ENCODE results near the gene PCDHGB7. TPM values are rescaled to one million over a fixed set of nuclear protein-coding genes. Genes with fewer than 3 reads are reported as not detected.
"Not testable (repeated sequence)": the region's sequence is repeated elsewhere in the genome, so short reads cannot be mapped to it uniquely, and the experiment has no call there.

PCDHGB7 gene
- total RNA-seq, result 10 to 100 TPM in 3 of 4 donors, 1 to 10 TPM in 1; 7.1 to 27.6 (median 18.1) TPM

DNA sequence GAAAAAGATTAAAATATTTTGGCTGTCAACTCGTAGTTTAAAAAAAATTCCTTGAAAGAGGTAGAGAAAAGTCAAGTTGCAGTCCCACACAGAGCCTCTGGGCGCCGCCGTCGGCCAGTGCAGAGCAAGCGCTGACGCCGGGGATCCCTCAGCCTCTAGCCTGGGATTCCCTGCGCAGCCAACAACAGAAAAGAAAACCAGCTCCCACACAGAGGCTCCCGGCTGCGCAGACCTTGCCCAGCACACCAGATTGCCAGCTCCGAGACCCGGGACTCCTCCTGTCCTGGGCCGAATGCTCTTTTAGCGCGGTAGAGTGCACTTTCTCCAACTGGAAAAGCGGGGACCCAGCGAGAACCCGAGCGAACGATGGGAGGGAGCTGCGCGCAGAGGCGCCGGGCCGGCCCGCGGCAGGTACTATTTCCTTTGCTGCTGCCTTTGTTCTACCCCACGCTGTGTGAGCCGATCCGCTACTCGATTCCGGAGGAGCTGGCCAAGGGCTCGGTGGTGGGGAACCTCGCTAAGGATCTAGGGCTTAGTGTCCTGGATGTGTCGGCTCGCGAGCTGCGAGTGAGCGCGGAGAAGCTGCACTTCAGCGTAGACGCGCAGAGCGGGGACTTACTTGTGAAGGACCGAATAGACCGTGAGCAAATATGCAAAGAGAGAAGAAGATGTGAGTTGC, at the start of gene PCDHGB7:
Gene PCDHGB7 (plus strand): TSS at position 184 of the 679 bp plus-strand sequence. CDS start 183 bp downstream, at position 367.
- TF ChIP-seq, protein P1, sequence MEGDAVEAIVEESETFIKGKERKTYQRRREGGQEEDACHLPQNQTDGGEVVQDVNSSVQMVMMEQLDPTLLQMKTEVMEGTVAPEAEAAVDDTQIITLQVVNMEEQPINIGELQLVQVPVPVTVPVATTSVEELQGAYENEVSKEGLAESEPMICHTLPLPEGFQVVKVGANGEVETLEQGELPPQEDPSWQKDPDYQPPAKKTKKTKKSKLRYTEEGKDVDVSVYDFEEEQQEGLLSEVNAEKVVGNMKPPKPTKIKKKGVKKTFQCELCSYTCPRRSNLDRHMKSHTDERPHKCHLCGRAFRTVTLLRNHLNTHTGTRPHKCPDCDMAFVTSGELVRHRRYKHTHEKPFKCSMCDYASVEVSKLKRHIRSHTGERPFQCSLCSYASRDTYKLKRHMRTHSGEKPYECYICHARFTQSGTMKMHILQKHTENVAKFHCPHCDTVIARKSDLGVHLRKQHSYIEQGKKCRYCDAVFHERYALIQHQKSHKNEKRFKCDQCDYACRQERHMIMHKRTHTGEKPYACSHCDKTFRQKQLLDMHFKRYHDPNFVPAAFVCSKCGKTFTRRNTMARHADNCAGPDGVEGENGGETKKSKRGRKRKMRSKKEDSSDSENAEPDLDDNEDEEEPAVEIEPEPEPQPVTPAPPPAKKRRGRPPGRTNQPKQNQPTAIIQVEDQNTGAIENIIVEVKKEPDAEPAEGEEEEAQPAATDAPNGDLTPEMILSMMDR (IDR thresholded peaks at IDR 0.05), result peak; percentile 30 to 59 (median 44)
- H3K36me3 ChIP-seq; H3K4me1 ChIP-seq; H3K27me3 ChIP-seq; intact Hi-C loops (cut with DNase I; ENCODE audit: low total_unique reads): not testable (repeated sequence)
- DNase-seq, result peak; percentile 54 to 61
- Histone ChIP-seq H3K4me3 (peak within 1 kb of the TSS; percentile 2 to 32), H3K9me3 (peaks cover 6 to 97% of the 10 kb centered on the region in 2 donors), H3K27ac (peak within 1 kb of the TSS in 1 of 2 donors; percentile 44)

DNA sequence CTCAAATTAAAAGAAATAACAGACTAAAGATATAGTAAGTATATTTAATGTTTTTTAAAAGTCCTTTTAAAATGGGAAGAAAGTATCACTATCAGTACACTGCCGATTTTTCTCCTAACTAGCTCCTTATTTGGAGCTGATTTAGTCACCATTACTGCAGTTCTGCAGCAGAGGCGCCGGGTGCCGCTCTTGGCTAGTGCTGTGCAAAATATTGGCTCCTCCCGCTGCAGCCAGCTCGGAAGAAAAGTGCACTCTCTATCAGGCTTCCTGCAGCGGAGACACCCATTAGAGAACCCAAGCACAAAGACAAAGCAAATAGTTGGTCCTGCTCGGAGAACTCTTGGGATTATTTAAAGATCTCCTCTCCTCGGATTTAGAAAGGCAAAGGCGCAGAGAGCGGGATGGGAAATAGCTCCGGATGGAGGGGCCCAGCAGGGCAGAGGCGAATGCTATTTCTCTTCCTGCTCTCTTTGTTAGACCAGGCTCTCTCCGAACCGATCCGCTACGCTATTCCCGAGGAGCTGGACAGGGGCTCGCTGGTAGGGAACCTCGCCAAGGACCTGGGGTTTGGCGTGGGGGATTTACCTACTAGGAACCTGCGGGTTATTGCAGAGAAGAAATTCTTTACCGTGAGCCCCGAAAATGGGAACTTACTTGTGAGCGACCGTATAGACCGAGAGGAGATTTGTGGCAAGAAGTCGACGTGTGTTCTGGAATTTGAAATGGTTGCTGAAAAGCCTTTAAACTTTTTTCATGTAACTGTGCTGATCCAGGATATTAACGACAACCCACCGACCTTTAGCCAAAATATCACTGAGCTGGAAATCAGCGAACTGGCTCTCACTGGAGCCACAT, 47.3 kb upstream of the PCDHGB7 start, which contains the start of gene PCDHGB3:
Gene PCDHGB3 (plus strand): TSS at position 249 of the 855 bp plus-strand sequence. CDS start 153 bp downstream, at position 402.
- no peaks in the 10 kb centered on the region for H3K4me1 ChIP-seq
- H3K27ac ChIP-seq, result no peak within 1 kb of the TSS
- intact Hi-C loops (cut with DNase I; ENCODE audit: low total_unique reads), result no loop called here
- no peaks in the 10 kb centered on the region for H3K27me3 ChIP-seq
- peaks cover 5 to 95% of the 10 kb centered on the region in 2 donors for H3K9me3 ChIP-seq
- no peaks in the 10 kb centered on the region for H3K36me3 ChIP-seq
- no peak for TF ChIP-seq POLR2A (IDR thresholded peaks at IDR 0.05)
- TF ChIP-seq, protein P1 (IDR thresholded peaks at IDR 0.05), result no peak
- no peak within 1 kb of the TSS for H3K4me3 ChIP-seq
- DNase-seq, result no peak

DNA sequence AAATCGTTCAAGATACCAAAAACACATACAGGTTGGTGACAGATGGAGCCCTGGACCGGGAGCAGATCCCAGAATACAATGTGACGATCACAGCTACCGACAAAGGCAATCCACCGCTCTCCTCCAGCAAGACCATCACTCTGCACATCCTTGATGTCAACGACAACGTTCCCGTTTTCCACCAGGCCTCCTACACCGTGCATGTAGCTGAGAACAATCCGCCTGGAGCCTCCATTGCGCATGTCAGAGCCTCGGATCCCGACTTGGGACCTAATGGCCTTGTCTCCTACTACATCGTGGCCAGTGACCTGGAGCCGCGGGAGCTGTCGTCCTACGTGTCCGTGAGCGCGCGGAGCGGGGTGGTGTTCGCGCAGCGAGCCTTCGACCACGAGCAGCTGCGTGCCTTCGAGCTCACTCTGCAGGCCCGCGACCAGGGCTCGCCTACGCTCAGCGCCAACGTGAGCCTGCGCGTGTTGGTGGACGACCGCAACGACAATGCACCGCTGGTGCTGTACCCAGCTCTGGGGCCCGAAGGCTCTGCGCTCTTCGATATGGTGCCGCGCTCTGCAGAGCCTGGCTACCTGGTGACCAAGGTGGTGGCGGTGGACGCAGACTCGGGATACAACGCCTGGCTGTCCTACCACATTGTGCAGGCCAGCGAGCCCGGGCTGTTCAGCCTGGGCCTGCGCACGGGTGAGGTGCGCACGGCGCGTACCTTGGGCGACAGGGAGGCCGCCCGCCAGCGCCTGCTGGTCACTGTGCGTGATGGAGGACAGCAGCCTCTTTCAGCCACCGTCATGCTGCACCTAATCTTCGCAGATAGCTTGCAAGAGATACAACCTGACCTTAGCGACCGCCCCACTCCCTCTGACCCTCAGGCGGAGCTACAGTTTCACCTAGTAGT, 45.7 kb upstream of the PCDHGB7 start:
- intact Hi-C loops (cut with DNase I; ENCODE audit: low total_unique reads), result no loop called here
- H3K27me3 ChIP-seq, result no peaks in the 10 kb centered on the region
- no peak for DNase-seq
- H3K27ac ChIP-seq, result no peak overlapping the region
- H3K4me3 ChIP-seq, result no peak overlapping the region
- H3K36me3 ChIP-seq, result no peaks in the 10 kb centered on the region
- H3K4me1 ChIP-seq, result no peaks in the 10 kb centered on the region
- peaks cover 5 to 92% of the 10 kb centered on the region in 2 donors for H3K9me3 ChIP-seq
- TF ChIP-seq, protein P1 (IDR thresholded peaks at IDR 0.05), result no peak
- no peak for TF ChIP-seq POLR2A (IDR thresholded peaks at IDR 0.05)

DNA sequence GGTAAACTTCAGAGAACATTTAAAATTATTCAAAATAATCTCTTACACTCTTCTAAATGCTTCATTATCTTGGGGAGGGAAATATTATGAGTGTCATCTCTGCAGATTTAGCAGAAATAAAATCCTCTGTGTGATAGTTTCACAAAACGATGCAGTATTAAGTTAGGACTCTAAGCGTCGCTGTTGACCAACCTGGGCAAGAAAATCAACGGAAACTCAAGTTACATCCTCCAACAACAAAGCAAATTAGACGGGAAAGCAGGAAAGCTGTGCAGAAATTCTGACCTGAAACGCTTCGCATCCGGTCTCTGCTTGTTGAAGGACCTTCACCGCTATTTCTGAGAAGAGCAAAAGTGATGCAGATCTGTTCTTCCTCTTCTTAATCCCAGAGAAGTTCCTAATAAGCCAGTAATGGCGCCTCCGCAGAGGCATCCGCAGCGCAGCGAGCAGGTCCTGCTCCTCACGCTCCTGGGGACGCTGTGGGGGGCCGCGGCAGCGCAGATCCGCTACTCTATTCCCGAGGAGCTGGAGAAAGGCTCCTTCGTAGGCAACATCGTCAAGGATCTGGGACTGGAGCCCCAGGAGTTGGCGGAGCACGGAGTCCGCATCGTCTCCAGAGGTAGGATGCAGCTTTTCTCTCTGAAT, 43.7 kb upstream of the PCDHGB7 start, which contains the start of gene PCDHGA6:
Gene PCDHGA6 (plus strand): TSS at position 219 of the 645 bp plus-strand sequence. CDS start 193 bp downstream, at position 412.
- intact Hi-C loops (cut with DNase I; ENCODE audit: low total_unique reads), result no loop called here
- no peak for DNase-seq
- TF ChIP-seq POLR2A (IDR thresholded peaks at IDR 0.05), result no peak
- TF ChIP-seq, protein P1 (IDR thresholded peaks at IDR 0.05), result peak in 3 of 4 experiments; percentile 16 to 31 (median 19)
- peak within 1 kb of the TSS; percentile 11 to 19 for H3K4me3 ChIP-seq
- H3K27ac ChIP-seq, result peak within 1 kb of the TSS in 1 of 2 donors; percentile 28
- no peaks in the 10 kb centered on the region for H3K27me3 ChIP-seq
- H3K9me3 ChIP-seq, result peaks cover 5 to 96% of the 10 kb centered on the region in 2 donors
- no peaks in the 10 kb centered on the region for H3K36me3 ChIP-seq
- no peaks in the 10 kb centered on the region for H3K4me1 ChIP-seq

All from uterus (tissue), 4 donors.